ENCODE data around the gene PSMB9.
"Not testable (repeated sequence)": the region's sequence is repeated elsewhere in the genome, so short reads cannot be mapped to it uniquely, and the experiment has no call there.

- TF ChIP-seq CTCF, EP300, POLR2AphosphoS5 (IDR thresholded peaks at IDR 0.05): not testable (repeated sequence)
Observed at GRCh38 chr6:32880962-32881361, 27.0 kb downstream of the PSMB9 start.
